ENCODE results near the gene SMTNL2.

- TF ChIP-seq POLR2A (IDR thresholded peaks at IDR 0.05; ENCODE audit: low read depth, low read length): no peak
- TF ChIP-seq, protein P1, sequence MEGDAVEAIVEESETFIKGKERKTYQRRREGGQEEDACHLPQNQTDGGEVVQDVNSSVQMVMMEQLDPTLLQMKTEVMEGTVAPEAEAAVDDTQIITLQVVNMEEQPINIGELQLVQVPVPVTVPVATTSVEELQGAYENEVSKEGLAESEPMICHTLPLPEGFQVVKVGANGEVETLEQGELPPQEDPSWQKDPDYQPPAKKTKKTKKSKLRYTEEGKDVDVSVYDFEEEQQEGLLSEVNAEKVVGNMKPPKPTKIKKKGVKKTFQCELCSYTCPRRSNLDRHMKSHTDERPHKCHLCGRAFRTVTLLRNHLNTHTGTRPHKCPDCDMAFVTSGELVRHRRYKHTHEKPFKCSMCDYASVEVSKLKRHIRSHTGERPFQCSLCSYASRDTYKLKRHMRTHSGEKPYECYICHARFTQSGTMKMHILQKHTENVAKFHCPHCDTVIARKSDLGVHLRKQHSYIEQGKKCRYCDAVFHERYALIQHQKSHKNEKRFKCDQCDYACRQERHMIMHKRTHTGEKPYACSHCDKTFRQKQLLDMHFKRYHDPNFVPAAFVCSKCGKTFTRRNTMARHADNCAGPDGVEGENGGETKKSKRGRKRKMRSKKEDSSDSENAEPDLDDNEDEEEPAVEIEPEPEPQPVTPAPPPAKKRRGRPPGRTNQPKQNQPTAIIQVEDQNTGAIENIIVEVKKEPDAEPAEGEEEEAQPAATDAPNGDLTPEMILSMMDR (conservative IDR thresholded peaks at IDR 0.05; ENCODE audit: low read depth, low read length): no peak
- no peak for TF ChIP-seq FOS (IDR thresholded peaks at IDR 0.05; ENCODE audit: low read depth, low read length)
These were observed 37.0 kb upstream of the SMTNL2 start for GRCh38 chr17:4547118-4547906.

Data from IMR-90 (cell line).